ENCODE results near the gene ZNF880.

ZNF880 gene

DNA sequence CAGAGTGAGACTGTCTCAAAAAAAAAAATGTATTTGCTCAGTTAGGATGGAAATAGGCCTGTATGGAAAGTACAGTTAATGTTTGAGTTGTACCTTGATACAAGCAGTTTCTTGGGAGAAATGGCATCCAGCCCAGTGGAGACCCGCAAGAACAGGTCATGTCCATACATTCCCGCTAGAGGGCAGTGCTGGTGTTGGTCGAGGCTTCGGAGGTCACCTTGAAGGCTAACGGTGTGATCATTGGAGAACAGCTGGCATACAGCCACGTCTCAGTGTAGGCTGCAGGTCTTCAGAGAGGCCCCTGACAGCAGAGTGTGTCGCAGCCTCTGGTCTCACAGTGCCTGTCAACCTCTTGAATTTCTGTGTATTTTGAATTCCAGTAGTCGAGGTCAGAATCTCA, 26.2 kb upstream of the ZNF880 start:
- TF ChIP-seq, protein P1, sequence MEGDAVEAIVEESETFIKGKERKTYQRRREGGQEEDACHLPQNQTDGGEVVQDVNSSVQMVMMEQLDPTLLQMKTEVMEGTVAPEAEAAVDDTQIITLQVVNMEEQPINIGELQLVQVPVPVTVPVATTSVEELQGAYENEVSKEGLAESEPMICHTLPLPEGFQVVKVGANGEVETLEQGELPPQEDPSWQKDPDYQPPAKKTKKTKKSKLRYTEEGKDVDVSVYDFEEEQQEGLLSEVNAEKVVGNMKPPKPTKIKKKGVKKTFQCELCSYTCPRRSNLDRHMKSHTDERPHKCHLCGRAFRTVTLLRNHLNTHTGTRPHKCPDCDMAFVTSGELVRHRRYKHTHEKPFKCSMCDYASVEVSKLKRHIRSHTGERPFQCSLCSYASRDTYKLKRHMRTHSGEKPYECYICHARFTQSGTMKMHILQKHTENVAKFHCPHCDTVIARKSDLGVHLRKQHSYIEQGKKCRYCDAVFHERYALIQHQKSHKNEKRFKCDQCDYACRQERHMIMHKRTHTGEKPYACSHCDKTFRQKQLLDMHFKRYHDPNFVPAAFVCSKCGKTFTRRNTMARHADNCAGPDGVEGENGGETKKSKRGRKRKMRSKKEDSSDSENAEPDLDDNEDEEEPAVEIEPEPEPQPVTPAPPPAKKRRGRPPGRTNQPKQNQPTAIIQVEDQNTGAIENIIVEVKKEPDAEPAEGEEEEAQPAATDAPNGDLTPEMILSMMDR (IDR thresholded peaks at IDR 0.05; ENCODE audit: control insufficient read depth, insufficient read depth, low read depth, low read length, missing control alignments) = peak; percentile 48
- no peak for DNase-seq (ENCODE audit: low read depth)
- no peak overlapping the region for H3K4me3 ChIP-seq (ENCODE audit: control insufficient read depth, low read depth, low read length)

DNA sequence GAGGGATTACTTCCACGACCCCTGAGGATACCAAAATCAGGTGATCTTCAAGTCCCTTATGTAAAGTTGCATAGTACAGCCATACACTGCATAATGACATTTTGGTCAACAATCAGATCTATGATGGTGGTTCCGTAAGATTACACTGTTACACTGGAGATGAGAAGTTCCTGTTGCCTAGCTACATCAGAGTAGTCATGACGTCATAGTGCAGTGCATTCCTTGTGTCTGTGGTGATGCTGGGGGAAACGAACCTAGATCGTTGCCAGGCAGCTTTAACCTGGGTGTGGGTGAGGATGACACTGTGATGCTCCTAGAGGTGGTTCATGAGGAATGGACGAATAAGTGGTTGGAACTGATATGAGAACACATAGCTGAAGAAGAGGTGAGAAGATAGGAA, 24.6 kb upstream of the ZNF880 start:
- DNase-seq (ENCODE audit: low read depth) = no peak
- H3K4me3 ChIP-seq (ENCODE audit: control insufficient read depth, low read depth, low read length) = no peak overlapping the region
- TF ChIP-seq, protein P1 (IDR thresholded peaks at IDR 0.05; ENCODE audit: control insufficient read depth, insufficient read depth, low read depth, low read length, missing control alignments) = no peak

DNA sequence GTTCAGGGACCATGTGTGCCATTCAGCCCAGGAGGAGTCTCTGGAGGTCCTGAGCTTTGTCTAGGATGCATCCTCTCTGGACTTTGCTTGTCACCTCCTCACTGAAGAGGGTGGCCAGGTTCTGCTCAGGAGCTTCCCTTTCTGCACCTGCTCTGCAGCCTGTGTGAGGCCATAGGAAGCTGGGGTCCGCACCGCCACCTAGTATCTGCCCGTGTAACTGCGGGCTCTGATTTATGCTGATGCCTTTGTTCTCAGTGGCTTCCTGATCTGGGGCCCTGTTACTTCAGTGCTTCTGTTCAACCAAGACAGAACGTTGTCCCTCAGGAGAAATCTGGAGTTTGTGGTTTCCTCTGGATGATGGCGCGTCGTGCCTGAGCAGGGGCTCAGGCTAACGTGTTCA, 18.2 kb upstream of the ZNF880 start:
- TF ChIP-seq, protein P1 (IDR thresholded peaks at IDR 0.05; ENCODE audit: control insufficient read depth, insufficient read depth, low read depth, low read length, missing control alignments) = no peak
- DNase-seq (ENCODE audit: low read depth) = no peak
- H3K4me3 ChIP-seq (ENCODE audit: control insufficient read depth, low read depth, low read length) = no peak overlapping the region

DNA sequence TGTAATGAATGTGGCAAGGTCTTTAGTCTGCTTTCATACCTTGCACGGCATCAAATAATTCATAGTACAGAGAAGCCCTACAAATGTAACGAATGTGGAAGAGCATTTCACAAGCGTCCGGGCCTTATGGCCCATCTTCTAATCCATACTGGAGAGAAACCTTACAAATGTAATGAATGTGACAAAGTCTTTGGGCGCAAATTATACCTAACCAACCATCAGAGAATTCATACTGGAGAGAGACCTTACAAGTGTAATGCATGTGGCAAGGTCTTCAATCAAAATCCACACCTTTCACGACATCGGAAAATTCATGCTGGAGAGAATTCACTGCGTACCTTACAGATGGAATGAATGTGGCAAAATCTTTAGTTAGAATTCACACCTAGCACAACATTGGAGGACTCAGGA, 3.3 kb upstream of the ZNF880 start:
- DNase-seq (ENCODE audit: low read depth) = no peak
- TF ChIP-seq, protein P1 (IDR thresholded peaks at IDR 0.05; ENCODE audit: control insufficient read depth, insufficient read depth, low read depth, low read length, missing control alignments) = no peak
- H3K4me3 ChIP-seq (ENCODE audit: control insufficient read depth, low read depth, low read length) = no peak overlapping the region

DNA sequence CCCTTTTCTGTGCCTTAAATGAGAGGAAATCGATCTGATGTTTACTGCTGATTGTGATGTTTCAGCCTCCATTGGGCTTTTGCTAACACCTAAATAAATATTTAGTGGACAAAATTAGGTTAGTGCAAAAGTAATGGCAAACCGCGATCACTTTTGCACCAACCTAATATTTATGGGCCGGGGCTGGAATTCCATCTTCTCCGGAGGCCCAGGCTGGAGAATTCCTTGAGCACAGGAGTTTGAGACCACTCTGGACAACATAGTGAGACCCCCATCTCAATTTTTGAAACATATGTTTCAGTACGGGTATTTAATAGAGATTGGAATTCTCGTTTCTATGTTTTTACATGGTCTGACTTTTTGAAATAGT, 603 bp downstream of the ZNF880 start:
- TF ChIP-seq, protein P1 (IDR thresholded peaks at IDR 0.05; ENCODE audit: control insufficient read depth, insufficient read depth, low read depth, low read length, missing control alignments) = no peak
- DNase-seq (ENCODE audit: low read depth) = no peak
- H3K4me3 ChIP-seq (ENCODE audit: control insufficient read depth, low read depth, low read length) = peak overlapping the region; percentile 76

DNA sequence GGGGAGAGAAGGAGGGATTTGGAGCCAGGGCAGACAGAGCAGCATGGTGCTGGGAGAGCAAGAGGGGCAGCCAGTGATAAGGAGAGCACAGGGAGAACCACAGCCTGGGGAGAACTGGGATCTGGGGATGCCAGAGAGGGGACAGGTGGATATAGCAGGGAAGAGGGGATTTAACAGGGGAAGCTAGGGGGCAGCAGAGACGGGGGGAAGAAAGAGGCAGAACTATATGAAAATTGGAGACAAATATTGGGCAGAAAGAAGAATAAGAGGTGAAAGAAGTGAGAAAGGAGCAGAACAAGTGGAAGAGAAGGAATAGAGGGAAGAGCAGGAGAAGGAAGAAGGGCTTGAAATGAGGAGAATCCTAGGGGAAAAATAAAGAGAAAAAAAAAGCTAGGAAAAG, 21.4 kb downstream of the ZNF880 start:
- no peak overlapping the region for H3K4me3 ChIP-seq (ENCODE audit: control insufficient read depth, low read depth, low read length)
- no peak for DNase-seq (ENCODE audit: low read depth)
- TF ChIP-seq, protein P1 (IDR thresholded peaks at IDR 0.05; ENCODE audit: control insufficient read depth, insufficient read depth, low read depth, low read length, missing control alignments) = no peak
